GM18499 (cell line): ENCODE data around the gene KRTAP10-3.
"Not testable (repeated sequence)": the region's sequence is repeated elsewhere in the genome, so short reads cannot be mapped to it uniquely, and the experiment has no call there.

Experiments
- ATAC-seq: cut with Tn5 transposase; IDR thresholded peaks from one replicate; pipeline ENCODE4 v1.9.1; 2021; ENCODE audit warnings: moderate number of reproducible peaks; ENCODE audit not compliant: insufficient read depth, unreplicated experiment

Gene KRTAP10-3

GRCh38 chr21:44550807-44551206 lies 7.8 kb downstream of the KRTAP10-3 start:
- ATAC-seq: no peak

GRCh38 chr21:44550285-44550684 lies 8.3 kb downstream of the KRTAP10-3 start:
- ATAC-seq: not testable (repeated sequence)

GRCh38 chr21:44549525-44550211 lies 8.9 kb downstream of the KRTAP10-3 start:
- no peak for ATAC-seq

GRCh38 chr21:44548922-44549321 lies 9.7 kb downstream of the KRTAP10-3 start:
- ATAC-seq: no peak

DNA sequence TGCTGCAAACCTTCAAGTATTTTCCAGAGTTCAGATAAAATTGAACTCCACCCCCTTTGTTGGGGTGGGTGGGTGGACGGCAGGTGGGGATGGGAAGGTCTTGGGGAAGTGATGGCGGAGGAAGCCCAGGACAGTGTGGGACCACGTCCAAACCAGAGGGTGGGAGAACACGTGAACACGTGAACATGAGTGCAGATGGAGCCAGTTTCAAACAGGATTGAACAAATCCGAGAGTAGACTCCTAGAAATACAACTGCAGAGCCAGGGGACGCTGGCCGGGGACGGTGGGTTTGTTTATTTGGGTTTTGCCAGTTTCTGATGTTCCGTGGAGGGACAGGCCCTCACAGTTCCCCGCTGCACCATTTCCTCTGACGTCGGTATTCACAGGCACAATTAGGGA lies 10.2 kb downstream of the KRTAP10-3 start:
- no peak for ATAC-seq

GRCh38 chr21:44547656-44548331 lies 10.8 kb downstream of the KRTAP10-3 start:
- no peak for ATAC-seq

- ATAC-seq: no peak
These were observed 14.0 kb downstream of the KRTAP10-3 start for GRCh38 chr21:44544566-44544965.

DNA sequence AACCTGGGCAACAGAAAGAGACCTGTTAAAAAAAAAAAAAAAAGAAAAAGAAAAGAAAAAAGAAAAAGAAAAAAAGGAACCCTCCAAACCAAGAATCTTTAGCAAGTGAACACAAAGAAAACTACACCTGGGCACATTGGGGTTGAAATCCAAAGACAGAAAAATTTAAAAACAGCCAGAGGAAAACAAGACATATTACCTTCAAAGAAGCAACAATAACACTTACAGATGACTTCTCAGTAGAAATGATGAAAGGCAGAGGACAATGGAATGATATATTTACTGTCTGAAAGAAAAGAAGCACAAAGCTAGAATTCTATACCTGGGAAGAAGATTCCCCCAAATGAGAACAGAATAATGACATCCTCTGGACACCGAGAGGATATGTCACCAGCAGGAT lies 15.9 kb downstream of the KRTAP10-3 start:
- ATAC-seq: no peak

DNA sequence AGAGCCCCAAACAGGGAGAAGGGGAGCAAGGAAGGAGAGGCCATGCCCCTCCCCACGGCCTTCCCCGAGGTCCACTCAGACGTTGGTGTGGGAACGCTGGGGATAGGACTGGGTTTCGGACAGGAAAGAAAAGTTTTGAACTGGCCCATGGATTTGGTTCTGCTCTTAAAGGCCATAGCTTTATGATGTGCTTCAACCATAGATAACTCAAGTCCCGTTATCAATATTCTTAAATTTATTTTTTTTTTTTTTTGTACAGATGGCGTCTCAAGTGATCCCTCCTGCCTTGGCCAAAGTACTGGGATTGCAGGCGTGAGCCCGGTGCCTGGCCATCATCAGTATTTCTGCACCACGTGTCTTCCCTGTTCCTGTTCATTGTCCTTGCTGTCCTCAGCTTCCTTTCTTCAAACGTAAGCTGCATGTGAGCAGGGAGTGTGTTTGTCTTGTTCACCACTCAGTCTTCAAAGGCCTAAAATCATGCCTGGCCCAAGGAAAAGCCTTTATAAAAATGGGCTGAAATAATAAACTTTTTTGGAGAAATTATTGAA lies 17.8 kb downstream of the KRTAP10-3 start:
- no peak for ATAC-seq

DNA sequence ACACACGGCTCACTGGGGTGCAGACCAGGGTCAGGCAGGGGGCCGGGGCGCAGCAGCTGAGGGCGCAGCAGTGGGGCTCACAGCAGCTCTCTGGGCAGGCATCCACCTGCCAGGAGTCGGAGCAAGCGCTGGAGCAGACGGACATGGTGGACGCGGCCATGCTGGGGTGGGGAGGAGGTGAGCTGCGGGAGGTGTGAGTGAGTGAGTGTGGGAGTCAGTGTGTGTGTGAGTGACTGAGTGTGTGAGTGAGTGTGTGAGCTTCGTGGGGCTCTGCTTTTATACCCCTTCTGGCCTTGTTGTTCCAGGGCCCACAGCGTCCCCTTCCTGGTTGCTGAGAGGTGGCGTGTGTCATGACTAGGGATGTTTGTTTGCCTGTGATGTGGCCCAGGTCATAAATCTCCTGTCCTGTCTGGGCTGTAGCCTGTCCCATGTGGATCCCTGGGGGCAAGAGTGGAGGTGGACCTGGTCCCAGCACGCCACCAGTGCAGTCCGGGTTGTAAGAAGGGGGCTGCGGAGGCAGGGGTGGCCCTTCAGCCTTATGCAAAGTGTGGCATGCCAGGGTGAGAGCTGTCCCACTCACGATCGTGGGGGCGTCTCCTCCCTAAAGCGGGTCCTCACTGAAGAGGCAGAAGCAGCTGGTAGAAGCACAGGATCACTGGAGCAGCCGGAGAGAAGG lies 18.5 kb downstream of the KRTAP10-3 start, which contains the start of gene KRTAP10-1:
Gene KRTAP10-1 (minus strand): TSS at position 205 of the 676 bp plus-strand sequence. CDS start 45 bp downstream, at position 160.
- ATAC-seq: no peak

GRCh38 chr21:44539046-44539445 lies 19.5 kb downstream of the KRTAP10-3 start:
- no peak for ATAC-seq

DNA sequence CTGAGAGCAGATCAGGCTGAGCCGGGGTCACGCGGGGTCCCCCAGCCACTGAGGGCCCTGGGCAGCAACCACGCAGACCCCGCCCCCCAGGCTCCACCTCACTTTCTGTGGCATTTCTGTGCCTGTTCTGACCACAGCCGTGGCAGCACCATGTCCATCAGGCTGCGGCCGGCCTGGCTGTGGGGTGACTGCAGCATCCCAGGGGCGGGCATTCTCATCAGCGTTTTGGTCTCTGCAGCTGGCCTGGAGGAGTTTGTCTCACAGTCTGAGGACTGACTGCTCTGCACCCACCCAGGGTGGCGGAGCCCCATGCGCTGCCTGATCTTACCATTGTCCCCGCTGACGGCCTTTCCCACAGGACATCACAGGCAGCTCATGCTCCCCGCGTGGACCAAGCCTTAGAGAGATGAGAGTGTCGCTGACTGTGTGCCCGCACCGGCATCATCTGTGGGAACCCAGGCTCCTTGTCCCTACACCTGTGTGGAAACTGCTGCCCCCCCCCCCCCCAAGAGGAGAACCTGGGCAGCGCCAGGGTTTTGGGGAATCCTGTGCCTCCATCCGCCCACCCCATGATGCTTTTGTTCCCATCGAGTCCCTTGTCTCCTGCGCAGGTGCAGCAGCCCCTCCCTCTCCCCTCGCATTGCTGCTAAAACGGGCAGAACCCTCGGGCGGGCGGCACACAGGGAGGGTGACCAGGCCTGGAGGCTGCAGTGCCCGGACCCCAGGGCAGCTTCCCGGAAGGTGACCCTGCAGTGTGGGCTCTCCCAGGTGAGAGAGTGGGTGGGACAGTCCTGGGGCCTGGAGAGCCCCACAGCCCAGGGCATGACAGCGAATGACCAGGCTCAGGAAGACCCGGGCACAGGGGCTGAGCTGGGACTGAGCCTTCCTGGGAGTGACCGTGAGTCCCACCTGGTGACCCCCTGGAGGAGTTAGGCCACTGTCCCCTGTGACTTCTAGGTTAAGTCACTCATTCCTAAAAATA lies 20.4 kb downstream of the KRTAP10-3 start:
- ATAC-seq: no peak

GRCh38 chr21:44535963-44536362 lies 22.6 kb downstream of the KRTAP10-3 start:
- ATAC-seq: no peak

DNA sequence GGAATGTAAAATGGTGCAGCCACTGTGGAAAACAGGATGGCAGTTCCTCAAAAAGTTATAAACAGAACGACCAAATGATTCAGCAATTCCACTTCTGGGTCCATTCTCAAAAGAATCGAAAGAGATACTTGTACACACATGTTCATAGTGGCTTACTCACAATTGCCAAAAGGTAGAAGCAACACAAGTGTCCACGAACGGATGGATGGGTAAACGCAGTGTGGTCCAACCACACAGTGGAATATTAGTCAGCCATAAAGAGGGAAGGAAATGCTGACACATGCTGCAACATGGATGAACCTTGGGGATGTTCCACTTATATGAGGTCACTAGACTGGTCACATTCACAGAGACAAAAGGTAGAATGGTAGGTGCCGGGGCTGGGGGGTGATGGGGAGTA lies 23.9 kb downstream of the KRTAP10-3 start:
- no peak for ATAC-seq

GRCh38 chr21:44533891-44534627 lies 24.5 kb downstream of the KRTAP10-3 start:
- no peak for ATAC-seq

GRCh38 chr21:44533121-44533890 lies 25.3 kb downstream of the KRTAP10-3 start:
- no peak for ATAC-seq

- ATAC-seq: no peak
These were observed 25.9 kb downstream of the KRTAP10-3 start for GRCh38 chr21:44532712-44533111.
